Type B pancreatic cell (in vitro differentiated cells): ENCODE results near the gene STAT5A. TPM values are rescaled to one million over a fixed set of nuclear protein-coding genes. Genes with fewer than 3 reads are reported as not detected.

Experiments
- DNase-seq: peaks from one replicate; pipeline ENCODE4 v3.0.0; 2021; ENCODE audit warnings: mixed read lengths; ENCODE audit not compliant: unreplicated experiment; ENCODE audit errors: extremely low spot score
- H3K27ac Mint-ChIP-seq: 2 replicates; pipeline ENCODE4 v1.8.0; 2021; ENCODE audit warnings: mild to moderate bottlenecking, mixed read lengths
- H3K27me3 Mint-ChIP-seq: 2 replicates; pipeline ENCODE4 v1.8.0; 2021; ENCODE audit warnings: mixed read lengths
- H3K36me3 Mint-ChIP-seq: 2 replicates; pipeline ENCODE4 v1.8.0; 2021; ENCODE audit warnings: mixed read lengths
- H3K4me1 Mint-ChIP-seq: one replicate; pipeline ENCODE4 v1.8.0; 2021; ENCODE audit warnings: mixed read lengths; ENCODE audit not compliant: unreplicated experiment
- H3K4me3 Mint-ChIP-seq: 2 replicates; pipeline ENCODE4 v1.8.0; 2021; ENCODE audit warnings: mild to moderate bottlenecking, mixed read lengths
- H3K9me3 Mint-ChIP-seq: 2 replicates; pipeline ENCODE4 v1.8.0; 2021; ENCODE audit warnings: mixed read lengths
- CTCF ChIP-seq: fragments of 200-600 bp; sonication (generic); conservative IDR thresholded peaks from 2 replicates; pipeline ENCODE4 v1.5.0; 2021; ENCODE audit warnings: antibody characterized with exemption, mild to moderate bottlenecking
- total RNA-seq: library from RNA; stranded (reverse); gene quantifications from 2 replicates; pipeline ENCODE4 v1.2.1, GENCODE V29; 2021; ENCODE audit warnings: low replicate concordance

STAT5A gene
- total RNA-seq, 1 donor from 2014 or later: 2.0 TPM

GRCh38 chr17:42322382-42323267, 34.3 kb downstream of the STAT5A start:
- peaks cover 7% of the 10 kb centered on the region for H3K4me1 Mint-ChIP-seq
- H3K36me3 Mint-ChIP-seq: peaks cover 25% of the 10 kb centered on the region
- H3K27ac Mint-ChIP-seq: no peak overlapping the region
- no peaks in the 10 kb centered on the region for H3K27me3 Mint-ChIP-seq
- no peak overlapping the region for H3K4me3 Mint-ChIP-seq
- peak; percentile 100 for TF ChIP-seq CTCF
- H3K9me3 Mint-ChIP-seq: no peaks in the 10 kb centered on the region
- peak; percentile 95 for DNase-seq

GRCh38 chr17:42323268-42323773, 35.0 kb downstream of the STAT5A start:
- no peak for DNase-seq
- Mint-ChIP-seq H3K4me1 (peaks cover 7% of the 10 kb centered on the region), H3K4me3 (no peak overlapping the region), H3K27ac (no peak overlapping the region), H3K27me3 (no peaks in the 10 kb centered on the region), H3K36me3 (peaks cover 25% of the 10 kb centered on the region), H3K9me3 (no peaks in the 10 kb centered on the region)
- no peak for TF ChIP-seq CTCF

GRCh38 chr17:42325026-42325425, 36.7 kb downstream of the STAT5A start:
- TF ChIP-seq CTCF: no peak
- H3K27me3 Mint-ChIP-seq: no peaks in the 10 kb centered on the region
- no peak for DNase-seq
- H3K36me3 Mint-ChIP-seq: peaks cover 17% of the 10 kb centered on the region
- no peaks in the 10 kb centered on the region for H3K9me3 Mint-ChIP-seq
- H3K4me1 Mint-ChIP-seq: peaks cover 15% of the 10 kb centered on the region
- H3K4me3 Mint-ChIP-seq: no peak overlapping the region
- H3K27ac Mint-ChIP-seq: no peak overlapping the region

- Mint-ChIP-seq H3K27ac (peak overlapping the region; percentile 81), H3K36me3 (peaks cover 20% of the 10 kb centered on the region), H3K9me3 (no peaks in the 10 kb centered on the region), H3K27me3 (no peaks in the 10 kb centered on the region), H3K4me1 (peaks cover 13% of the 10 kb centered on the region), H3K4me3 (no peak overlapping the region)
- TF ChIP-seq CTCF: no peak
- DNase-seq: no peak
Observed at GRCh38 chr17:42329025-42329976, 41.0 kb downstream of the STAT5A start.

GRCh38 chr17:42333053-42333452, 44.8 kb downstream of the STAT5A start:
- Mint-ChIP-seq H3K27me3 (no peaks in the 10 kb centered on the region), H3K4me1 (peaks cover 13% of the 10 kb centered on the region), H3K36me3 (peaks cover 14% of the 10 kb centered on the region), H3K4me3 (no peak overlapping the region), H3K27ac (no peak overlapping the region), H3K9me3 (no peaks in the 10 kb centered on the region)
- TF ChIP-seq CTCF: no peak
- no peak for DNase-seq
